Activated naive CD8-positive, alpha-beta T cell treated with anti-CD3 and anti-CD28 coated beads, Interleukin-2, amount 10 ng/mL, durations not matched to agents 7 days and 5 days (primary cell): Measurements from ENCODE around the gene CEACAM16. TPM values are rescaled to one million over a fixed set of nuclear protein-coding genes. Genes with fewer than 3 reads are reported as not detected.
"Not testable (repeated sequence)": the region's sequence is repeated elsewhere in the genome, so short reads cannot be mapped to it uniquely, and the experiment has no call there.

ENCODE experiments used
- ATAC-seq: fragments of 150-1000 bp; cut with Tn5 transposase; one replicate; pipeline ENCODE4 v1.10.0; 2021; ENCODE audit warnings: low read depth, moderate library complexity
- POLR2A ChIA-PET: fragments of 350-600 bp; sonication (Branson Sonifier 250); formaldehyde crosslinking; loops from one replicate; lab custom pipeline; 2021; ENCODE audit warnings: antibody characterized with exemption; lab: Charles Lee
- DNase-seq: peaks from one replicate; pipeline ENCODE4 v3.0.0; 2021
- H3K27ac Mint-ChIP-seq: one replicate; pipeline ENCODE4 v1.8.0; 2022; ENCODE audit warnings: mild to moderate bottlenecking, mixed read lengths
- H3K27me3 Mint-ChIP-seq: one replicate; pipeline ENCODE4 v1.8.0; 2022; ENCODE audit warnings: mild to moderate bottlenecking, moderate library complexity, mixed read lengths
- H3K36me3 Mint-ChIP-seq: one replicate; pipeline ENCODE4 v1.8.0; 2021; ENCODE audit warnings: mild to moderate bottlenecking, mixed read lengths
- H3K4me1 Mint-ChIP-seq: one replicate; pipeline ENCODE4 v1.8.0; 2021; ENCODE audit warnings: mixed read lengths
- H3K4me3 Mint-ChIP-seq: one replicate; pipeline ENCODE4 v1.8.0; 2022; ENCODE audit warnings: mild to moderate bottlenecking, moderate library complexity, mixed read lengths
- H3K9me3 Mint-ChIP-seq: one replicate; pipeline ENCODE4 v1.8.0; 2021; ENCODE audit warnings: mixed read lengths
- total RNA-seq, 2 experiments: library from RNA; stranded (reverse); gene quantifications; one replicate each; pipeline ENCODE4 v1.2.3, GENCODE V29; 2021

CEACAM16 gene
- total RNA-seq, 2 experiments from 2014 or later: not detected

DNA sequence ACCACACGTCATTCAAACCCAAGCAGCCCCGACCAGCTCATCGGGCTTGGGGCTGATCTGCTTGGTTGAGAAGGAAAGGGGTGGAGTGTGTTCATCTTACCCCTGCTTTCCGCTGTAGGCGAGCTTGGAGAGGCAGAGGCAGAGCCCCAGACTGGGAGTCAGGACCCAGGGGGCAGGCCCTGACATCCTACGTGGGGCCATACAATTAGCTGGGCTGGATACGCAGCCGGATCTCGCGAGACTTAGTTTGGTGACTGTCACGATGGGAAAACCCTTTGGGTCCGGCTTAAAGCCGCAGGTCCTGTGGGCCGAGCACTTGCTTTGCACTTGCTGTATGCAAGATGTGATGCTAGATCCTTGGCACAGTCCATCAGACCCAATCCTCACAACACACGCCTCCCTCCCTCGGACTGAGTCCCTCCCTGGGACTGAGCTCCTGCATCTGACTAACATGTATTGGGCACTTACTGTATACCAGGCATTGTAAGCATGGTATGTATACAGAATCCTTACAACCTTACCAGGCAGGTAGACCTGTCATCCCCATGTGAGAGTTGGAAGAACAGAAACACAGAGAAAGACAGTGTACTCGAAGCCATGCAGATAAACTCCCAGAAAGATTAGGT is 3.7 kb downstream of the CEACAM16 start:
- Mint-ChIP-seq H3K4me3 (no peak overlapping the region), H3K9me3 (no peaks in the 10 kb centered on the region), H3K4me1 (no peaks in the 10 kb centered on the region), H3K27ac (no peak overlapping the region), H3K27me3 (peaks cover 3% of the 10 kb centered on the region), H3K36me3 (no peaks in the 10 kb centered on the region)
- POLR2A ChIA-PET: no interaction called here
- ATAC-seq (no peak), DNase-seq (no peak)

DNA sequence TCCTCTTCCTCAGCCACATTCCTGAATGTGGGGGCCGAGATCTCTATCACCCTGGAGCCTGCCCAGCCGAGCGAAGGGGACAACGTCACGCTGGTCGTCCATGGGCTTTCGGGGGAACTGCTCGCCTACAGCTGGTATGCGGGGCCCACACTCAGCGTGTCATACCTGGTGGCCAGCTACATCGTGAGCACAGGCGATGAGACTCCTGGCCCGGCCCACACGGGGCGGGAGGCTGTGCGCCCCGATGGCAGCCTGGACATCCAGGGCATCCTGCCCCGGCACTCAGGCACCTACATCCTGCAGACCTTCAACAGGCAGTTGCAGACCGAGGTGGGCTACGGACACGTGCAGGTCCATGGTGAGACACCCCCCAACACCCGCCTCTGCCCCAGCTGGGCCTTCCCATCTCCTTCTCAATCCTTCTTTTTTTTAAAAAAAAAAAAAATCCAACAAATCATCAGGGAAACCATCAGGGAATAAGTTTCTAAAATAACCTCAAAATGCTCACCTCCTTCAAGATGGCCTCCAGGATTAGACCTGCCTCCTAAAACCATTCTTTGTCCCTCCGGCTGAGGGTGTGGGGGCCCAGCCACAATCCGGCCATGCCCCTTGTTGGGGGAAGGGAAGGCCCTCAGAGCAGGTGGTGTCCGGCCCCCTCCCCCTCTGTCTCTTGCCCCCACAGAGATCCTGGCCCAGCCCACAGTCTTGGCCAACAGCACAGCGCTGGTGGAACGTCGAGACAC is 4.6 kb downstream of the CEACAM16 start:
- DNase-seq (no peak), ATAC-seq (no peak)
- Mint-ChIP-seq H3K4me3 (no peak overlapping the region), H3K27ac (no peak overlapping the region), H3K9me3 (no peaks in the 10 kb centered on the region), H3K27me3 (peaks cover 3% of the 10 kb centered on the region), H3K4me1 (no peaks in the 10 kb centered on the region), H3K36me3 (no peaks in the 10 kb centered on the region)
- POLR2A ChIA-PET: no interaction called here

DNA sequence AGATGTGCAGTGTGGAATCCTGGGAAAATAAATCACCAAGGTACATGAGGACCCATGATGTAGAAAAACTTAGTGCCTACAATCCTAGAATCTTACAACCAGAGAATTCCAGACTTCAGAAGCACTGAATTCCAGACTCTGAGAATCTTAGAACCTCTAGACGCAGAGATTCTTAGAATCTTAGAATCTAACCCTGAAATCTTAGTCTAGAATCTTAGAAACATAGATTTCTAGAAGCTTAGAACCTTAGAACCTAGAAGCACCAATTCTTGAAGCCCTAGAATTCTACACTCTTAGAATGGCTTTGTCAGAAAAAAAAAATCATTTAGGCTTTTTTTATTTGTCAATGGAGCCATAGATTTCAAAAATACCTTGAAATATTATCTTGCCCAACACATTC is 6.0 kb downstream of the CEACAM16 start:
- no peaks in the 10 kb centered on the region for H3K36me3 Mint-ChIP-seq
- H3K4me1 Mint-ChIP-seq: peaks cover 2% of the 10 kb centered on the region
- POLR2A ChIA-PET: no interaction called here
- H3K27me3 Mint-ChIP-seq: no peaks in the 10 kb centered on the region
- ATAC-seq (no peak), DNase-seq (no peak)
- no peaks in the 10 kb centered on the region for H3K9me3 Mint-ChIP-seq
- no peak overlapping the region for H3K4me3 Mint-ChIP-seq
- no peak overlapping the region for H3K27ac Mint-ChIP-seq

DNA sequence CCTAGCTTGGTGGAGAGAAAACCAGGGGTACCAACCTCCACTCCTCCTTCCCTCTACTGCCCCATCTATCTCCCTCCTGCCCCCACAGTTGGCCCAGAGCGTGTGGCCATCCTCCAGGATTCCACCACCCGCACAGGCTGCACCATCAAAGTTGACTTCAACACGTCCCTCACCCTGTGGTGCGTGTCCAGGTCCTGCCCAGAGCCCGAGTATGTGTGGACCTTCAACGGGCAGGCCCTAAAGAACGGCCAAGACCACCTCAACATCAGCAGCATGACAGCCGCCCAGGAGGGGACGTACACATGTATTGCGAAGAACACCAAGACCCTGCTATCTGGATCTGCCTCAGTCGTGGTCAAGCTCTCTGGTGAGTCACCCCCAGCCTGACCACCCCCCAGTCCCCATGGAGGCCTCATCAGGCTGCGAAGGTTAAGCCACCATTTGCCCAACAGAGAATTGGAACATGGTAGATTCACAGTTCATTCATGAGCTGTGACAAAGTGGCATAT is 6.6 kb downstream of the CEACAM16 start:
- H3K27ac Mint-ChIP-seq: no peak overlapping the region
- no peak for ATAC-seq
- no peak overlapping the region for H3K4me3 Mint-ChIP-seq
- H3K4me1 Mint-ChIP-seq: peaks cover 6% of the 10 kb centered on the region
- no peaks in the 10 kb centered on the region for H3K9me3 Mint-ChIP-seq
- H3K27me3 Mint-ChIP-seq: no peaks in the 10 kb centered on the region
- DNase-seq: no peak
- H3K36me3 Mint-ChIP-seq: no peaks in the 10 kb centered on the region
- POLR2A ChIA-PET: no interaction called here

DNA sequence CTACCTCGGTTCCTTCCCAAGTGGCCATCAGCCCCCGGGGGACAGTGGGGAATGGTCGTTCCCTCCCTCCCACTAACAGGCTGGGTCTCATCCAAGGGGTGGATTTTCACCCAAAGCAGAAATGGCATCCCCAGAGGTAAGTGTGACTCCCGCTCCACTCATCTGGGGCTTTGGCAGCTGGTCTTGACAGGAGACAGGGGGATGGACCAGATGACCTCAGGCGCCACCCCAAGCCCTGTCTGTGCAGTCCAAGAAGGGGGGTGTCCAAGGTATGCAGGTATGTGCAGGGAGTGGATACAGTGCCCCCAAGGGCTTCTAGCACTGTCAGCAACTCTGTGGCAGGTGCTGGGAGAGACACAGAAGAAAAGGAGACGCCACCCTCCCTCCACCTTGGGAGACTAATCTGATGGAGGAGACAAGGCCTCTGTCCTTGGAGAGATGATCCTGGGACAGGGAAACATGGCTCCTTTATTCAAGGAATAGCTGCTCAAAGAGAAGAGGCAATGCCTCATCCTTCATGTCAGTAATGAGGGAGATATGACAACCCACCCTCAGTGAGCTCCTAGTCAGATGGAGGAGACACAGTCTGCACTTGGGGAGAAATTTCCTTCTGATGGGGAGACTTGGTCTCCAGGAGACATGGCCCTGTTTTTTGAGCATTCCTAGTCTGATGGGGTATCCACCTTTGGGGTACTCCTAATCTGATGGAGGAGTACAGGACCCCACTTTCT is 7.7 kb downstream of the CEACAM16 start:
- no peak overlapping the region for H3K27ac Mint-ChIP-seq
- H3K9me3 Mint-ChIP-seq: no peaks in the 10 kb centered on the region
- no peaks in the 10 kb centered on the region for H3K36me3 Mint-ChIP-seq
- POLR2A ChIA-PET: no interaction called here
- peaks cover 6% of the 10 kb centered on the region for H3K27me3 Mint-ChIP-seq
- ATAC-seq: no peak
- H3K4me1 Mint-ChIP-seq: peaks cover 11% of the 10 kb centered on the region
- no peak for DNase-seq
- H3K4me3 Mint-ChIP-seq: no peak overlapping the region

DNA sequence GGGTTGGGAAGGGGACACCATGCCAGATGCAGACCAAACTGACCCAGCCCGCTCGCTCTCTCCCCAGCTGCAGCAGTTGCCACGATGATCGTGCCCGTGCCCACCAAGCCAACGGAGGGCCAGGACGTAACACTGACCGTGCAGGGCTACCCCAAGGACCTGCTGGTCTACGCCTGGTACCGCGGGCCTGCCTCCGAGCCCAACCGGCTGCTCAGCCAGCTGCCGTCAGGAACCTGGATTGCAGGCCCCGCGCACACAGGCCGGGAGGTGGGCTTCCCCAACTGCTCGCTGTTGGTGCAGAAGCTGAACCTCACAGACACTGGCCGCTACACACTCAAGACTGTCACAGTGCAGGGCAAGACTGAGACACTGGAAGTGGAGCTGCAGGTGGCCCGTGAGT is 8.8 kb downstream of the CEACAM16 start:
- H3K4me3 Mint-ChIP-seq: no peak overlapping the region
- peaks cover 11% of the 10 kb centered on the region for H3K4me1 Mint-ChIP-seq
- H3K27me3 Mint-ChIP-seq: peaks cover 13% of the 10 kb centered on the region
- no peak for DNase-seq
- no peak overlapping the region for H3K27ac Mint-ChIP-seq
- H3K9me3 Mint-ChIP-seq: no peaks in the 10 kb centered on the region
- no peak for ATAC-seq
- H3K36me3 Mint-ChIP-seq: no peaks in the 10 kb centered on the region
- POLR2A ChIA-PET: no interaction called here

DNA sequence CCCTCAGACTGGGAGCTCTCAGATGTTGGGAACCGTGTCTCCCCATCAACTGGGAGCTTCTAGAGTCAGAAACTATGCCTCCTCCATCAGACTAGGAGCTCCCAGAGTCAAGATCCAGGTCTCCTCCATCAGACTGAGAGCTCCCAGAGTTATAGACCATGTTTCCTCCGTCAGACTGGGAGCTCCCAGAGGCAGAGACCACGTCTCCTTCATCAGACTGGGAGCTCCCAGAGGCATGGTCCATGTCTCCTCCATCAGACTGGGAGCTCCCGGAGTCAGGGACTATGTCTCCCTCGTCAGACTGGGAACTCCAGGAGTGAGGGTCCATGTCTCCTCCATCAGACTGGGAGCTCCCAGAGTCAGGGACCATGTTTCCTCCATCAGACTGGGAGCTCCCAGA is 10.0 kb downstream of the CEACAM16 start:
- Mint-ChIP-seq H3K4me1 (peaks cover 11% of the 10 kb centered on the region), H3K9me3 (no peaks in the 10 kb centered on the region), H3K36me3 (no peaks in the 10 kb centered on the region), H3K4me3 (no peak overlapping the region), H3K27me3 (peaks cover 13% of the 10 kb centered on the region), H3K27ac (no peak overlapping the region)
- POLR2A ChIA-PET: no interaction called here
- ATAC-seq (no peak), DNase-seq (no peak)

DNA sequence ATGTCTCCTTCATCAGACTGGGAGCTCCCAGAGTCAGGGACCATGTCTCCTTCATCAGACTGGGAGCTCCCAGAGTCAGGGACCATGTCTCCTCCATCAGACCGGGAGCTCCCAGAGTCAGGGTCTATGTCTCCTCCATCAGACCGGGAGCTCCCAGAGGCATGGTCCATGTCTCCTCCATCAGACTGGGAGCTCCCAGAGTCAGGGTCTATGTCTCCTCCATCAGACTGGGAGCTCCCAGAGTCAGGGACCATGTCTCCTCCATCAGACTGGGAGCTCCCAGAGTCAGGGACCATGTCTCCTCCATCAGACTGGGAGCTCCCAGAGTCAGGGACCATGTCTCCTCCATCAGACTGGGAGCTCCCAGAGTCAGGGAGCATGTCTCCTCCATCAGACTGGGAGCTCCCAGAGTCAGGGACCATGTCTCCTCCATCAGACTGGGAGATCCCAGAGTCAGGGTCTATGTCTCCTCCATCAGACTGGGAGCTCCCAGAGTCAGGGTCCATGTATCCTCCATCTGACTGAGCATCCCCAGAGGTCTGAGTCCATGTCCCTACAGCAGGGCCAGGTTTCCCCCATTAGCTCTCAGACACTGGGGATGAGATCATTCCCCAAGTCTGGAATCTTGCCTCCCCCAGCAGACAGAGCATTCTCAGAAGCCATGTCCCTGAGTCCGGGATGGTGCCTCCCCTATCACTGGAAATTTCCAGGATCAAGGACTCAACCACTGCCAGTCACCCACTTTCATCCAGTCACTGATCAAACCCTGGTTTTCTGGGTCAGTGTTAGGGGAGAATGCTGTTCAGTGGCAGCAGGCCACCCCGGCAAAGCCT is 10.7 kb downstream of the CEACAM16 start:
- POLR2A ChIA-PET, H3K9me3 Mint-ChIP-seq: not testable (repeated sequence)
- peaks cover 11% of the 10 kb centered on the region for H3K4me1 Mint-ChIP-seq

DNA sequence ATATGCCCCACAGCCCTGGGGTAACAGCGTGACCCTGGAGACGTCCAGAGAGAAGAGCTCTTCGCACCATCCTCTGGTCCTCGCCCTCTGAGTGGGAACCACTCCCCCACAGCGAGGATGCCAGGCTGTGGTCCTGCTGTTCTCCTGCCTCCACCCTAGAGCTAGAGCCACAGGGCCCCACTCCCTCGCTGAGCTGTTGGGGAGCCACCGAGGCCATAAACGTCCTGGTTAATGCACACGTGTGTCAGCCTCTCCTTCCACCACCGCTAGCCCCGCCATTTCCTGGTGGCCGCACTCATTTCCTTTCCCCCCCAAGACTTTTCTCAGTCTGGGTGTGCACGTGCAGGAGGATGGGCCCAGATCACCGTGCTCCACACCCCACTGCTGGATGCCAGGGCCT is 11.5 kb downstream of the CEACAM16 start:
- POLR2A ChIA-PET: no interaction called here
- Mint-ChIP-seq H3K27ac (no peak overlapping the region), H3K27me3 (peaks cover 18% of the 10 kb centered on the region), H3K9me3 (peaks cover 11% of the 10 kb centered on the region), H3K36me3 (peaks cover 2% of the 10 kb centered on the region), H3K4me3 (no peak overlapping the region), H3K4me1 (peaks cover 11% of the 10 kb centered on the region)
- DNase-seq (no peak), ATAC-seq (no peak)

More for the DNA sequence above, 10.7 kb downstream of the CEACAM16 start:
- not testable (repeated sequence) for H3K4me3 Mint-ChIP-seq, H3K36me3 Mint-ChIP-seq, ATAC-seq, H3K27ac Mint-ChIP-seq, DNase-seq
- peaks cover 15% of the 10 kb centered on the region for H3K27me3 Mint-ChIP-seq

DNA sequence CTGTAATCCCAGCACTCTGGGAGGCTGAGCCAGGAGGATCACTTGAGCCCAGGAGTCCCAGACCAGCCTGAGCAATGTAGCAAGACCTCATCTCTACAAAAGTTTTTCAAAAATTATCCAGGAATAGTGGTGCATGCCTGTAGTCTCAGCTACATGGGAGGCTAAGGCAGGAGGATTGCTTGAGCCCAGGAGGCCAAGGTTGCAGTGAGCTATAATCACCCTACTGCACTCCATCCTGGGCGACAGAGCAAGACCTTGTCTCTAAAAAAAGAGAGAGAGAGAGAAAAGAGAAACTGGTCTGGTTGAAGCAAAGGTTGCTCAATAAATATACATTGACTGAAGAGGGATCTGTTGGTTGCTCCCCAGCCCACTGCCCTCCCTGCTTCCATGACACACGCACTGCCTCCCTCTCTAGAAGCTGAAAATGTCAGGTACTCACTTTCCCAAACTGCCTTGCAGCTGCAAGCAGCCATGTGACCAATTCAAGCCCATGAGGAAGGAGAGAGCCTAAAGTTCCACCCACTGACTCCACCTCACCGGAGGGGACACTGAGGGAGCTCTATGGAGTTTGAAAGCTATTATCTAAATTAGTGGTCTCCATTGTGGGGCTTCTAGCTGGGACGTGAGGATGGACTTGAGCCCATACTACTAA is 14.0 kb downstream of the CEACAM16 start:
- ATAC-seq (no peak), DNase-seq (no peak)
- peaks cover 4% of the 10 kb centered on the region for H3K36me3 Mint-ChIP-seq
- peaks cover 11% of the 10 kb centered on the region for H3K4me1 Mint-ChIP-seq
- no peak overlapping the region for H3K27ac Mint-ChIP-seq
- H3K9me3 Mint-ChIP-seq: peaks cover 17% of the 10 kb centered on the region
- H3K4me3 Mint-ChIP-seq: no peak overlapping the region
- POLR2A ChIA-PET: no interaction called here
- H3K27me3 Mint-ChIP-seq: peaks cover 20% of the 10 kb centered on the region

DNA sequence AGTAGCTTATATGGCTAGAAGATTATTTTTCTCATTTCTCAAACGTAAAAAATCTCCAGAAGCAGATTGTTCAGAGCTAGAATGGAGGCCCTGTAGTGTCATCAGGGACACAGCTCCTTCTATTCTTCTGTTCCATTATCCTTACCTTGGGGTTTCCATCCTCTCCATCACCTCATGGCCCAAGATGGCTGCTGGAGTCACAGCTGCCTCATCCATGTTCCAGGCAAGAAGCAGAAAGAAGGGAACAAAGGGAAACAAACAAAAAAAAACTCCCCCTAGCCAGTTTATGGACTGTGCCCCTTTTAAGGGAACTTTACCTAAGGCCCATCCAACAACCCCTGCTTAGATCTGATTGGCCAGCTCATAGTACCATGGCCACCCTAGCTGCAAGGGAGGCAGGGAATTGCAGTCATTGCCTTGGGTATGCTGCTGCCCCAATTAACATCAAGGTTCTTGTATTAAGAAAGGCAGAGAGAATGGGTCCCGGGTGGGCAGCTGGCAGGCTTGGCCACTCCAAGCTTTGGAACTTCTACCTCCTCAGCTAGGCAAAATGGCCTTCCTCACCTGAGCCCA is 15.7 kb downstream of the CEACAM16 start:
- POLR2A ChIA-PET: interaction anchor here (1.3 kb wide), 1 partner anchor 9 kb away, joined by 4 read pairs; no protein-coding TSS in a partner anchor
- peaks cover 17% of the 10 kb centered on the region for H3K9me3 Mint-ChIP-seq
- ATAC-seq: no peak

DNA sequence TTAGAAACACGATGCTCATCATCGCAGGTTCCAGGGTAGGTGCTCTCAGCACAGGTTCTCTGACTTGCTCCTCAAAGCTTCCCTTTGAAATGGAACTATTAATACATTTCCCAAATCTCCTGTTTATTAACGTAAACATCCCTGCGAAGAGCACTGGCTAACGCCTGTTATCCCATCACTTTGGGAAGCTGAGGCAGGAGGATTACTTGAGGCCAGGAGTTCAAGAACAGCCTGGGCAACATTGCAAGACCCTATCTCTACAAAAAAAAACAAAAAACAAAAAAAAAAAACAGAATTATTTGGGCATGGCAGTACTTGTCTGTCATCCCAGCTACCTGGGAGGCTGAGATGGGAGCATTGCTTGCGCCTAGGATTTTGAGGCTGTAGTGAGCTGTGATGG is 18.7 kb downstream of the CEACAM16 start:
- peaks cover 17% of the 10 kb centered on the region for H3K9me3 Mint-ChIP-seq
- POLR2A ChIA-PET: no interaction called here
- peaks cover 10% of the 10 kb centered on the region for H3K4me1 Mint-ChIP-seq
- peaks cover 4% of the 10 kb centered on the region for H3K36me3 Mint-ChIP-seq
- no peak overlapping the region for H3K27ac Mint-ChIP-seq
- H3K4me3 Mint-ChIP-seq: no peak overlapping the region
- ATAC-seq (no peak), DNase-seq (no peak)
- peaks cover 16% of the 10 kb centered on the region for H3K27me3 Mint-ChIP-seq

More for the DNA sequence above, 15.7 kb downstream of the CEACAM16 start:
- H3K4me3 Mint-ChIP-seq: no peak overlapping the region
- H3K4me1 Mint-ChIP-seq: peaks cover 11% of the 10 kb centered on the region
- H3K27me3 Mint-ChIP-seq: peaks cover 28% of the 10 kb centered on the region
- H3K36me3 Mint-ChIP-seq: peaks cover 4% of the 10 kb centered on the region
- H3K27ac Mint-ChIP-seq: no peak overlapping the region
- DNase-seq: no peak
